Activated CD8-positive, alpha-beta memory T cell treated with anti-CD3 and anti-CD28 coated beads, Interleukin-2, amount 50 U/mL, for 24 hours (primary cell): ENCODE results near the gene TOP3A.
"Not testable (repeated sequence)": the region's sequence is repeated elsewhere in the genome, so short reads cannot be mapped to it uniquely, and the experiment has no call there.

ENCODE experiments used
- DNase-seq: peaks from one replicate; pipeline ENCODE4 v3.0.0-alpha.2; 2020; ENCODE audit errors: extremely low read depth

Gene TOP3A

DNA sequence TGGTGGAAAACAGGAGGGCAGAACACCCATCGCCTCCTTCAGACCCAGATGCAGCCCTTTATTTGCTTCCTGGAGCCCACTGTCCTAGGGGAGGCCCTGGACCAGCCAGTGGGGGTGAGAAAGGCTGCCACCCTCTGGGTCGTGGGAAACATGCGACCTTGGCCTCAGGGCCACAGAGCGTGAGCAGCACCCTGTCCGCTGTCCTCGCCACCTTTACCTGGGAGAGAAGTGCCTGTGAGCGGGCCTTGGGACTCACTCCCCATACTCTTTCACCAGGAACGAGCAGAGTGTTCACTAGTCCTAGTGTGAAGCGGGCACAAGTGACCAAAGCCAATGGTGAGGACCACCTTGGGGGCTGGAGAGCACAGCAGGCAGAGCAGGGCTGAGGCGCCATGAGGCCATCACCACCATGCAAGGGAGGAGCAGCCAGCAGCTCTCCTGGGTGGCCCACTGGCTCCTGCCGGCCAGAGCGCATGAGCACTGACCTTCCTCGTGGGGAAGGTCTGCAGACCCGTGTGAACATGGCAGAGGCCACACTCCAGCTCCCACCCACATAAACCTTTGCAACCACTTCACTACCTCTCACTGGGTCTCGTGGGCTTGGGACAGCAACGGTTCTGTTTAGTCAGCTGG is 8.8 kb upstream of the TOP3A start:
- DNase-seq = no peak

DNA sequence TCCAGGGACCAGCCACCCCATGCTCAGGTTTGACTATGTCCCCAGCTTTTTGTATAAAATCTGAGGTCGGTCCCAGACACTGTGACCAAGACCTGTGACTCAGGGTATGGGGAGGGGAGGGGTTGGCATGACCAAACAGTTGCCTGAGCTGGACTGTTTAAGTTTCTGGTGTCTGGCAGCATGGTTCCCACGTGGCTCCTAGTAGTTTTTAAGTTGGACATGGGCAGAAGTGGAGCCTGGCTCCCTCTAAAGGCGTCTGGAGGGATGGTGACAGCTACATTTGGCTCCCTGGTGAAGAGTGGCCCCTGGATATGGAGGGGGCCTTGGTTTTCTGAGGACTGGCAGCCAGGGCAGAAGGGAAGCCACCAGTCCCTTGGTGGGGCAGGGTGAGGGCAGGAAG is 8.2 kb upstream of the TOP3A start:
- no peak for DNase-seq

- no peak for DNase-seq
Measured at GRCh38 chr17:18322522-18322921, 7.7 kb upstream of the TOP3A start.

- DNase-seq = no peak
Measured at GRCh38 chr17:18321309-18321708, 6.5 kb upstream of the TOP3A start.

GRCh38 chr17:18320301-18320700 is 5.5 kb upstream of the TOP3A start:
- no peak for DNase-seq

DNA sequence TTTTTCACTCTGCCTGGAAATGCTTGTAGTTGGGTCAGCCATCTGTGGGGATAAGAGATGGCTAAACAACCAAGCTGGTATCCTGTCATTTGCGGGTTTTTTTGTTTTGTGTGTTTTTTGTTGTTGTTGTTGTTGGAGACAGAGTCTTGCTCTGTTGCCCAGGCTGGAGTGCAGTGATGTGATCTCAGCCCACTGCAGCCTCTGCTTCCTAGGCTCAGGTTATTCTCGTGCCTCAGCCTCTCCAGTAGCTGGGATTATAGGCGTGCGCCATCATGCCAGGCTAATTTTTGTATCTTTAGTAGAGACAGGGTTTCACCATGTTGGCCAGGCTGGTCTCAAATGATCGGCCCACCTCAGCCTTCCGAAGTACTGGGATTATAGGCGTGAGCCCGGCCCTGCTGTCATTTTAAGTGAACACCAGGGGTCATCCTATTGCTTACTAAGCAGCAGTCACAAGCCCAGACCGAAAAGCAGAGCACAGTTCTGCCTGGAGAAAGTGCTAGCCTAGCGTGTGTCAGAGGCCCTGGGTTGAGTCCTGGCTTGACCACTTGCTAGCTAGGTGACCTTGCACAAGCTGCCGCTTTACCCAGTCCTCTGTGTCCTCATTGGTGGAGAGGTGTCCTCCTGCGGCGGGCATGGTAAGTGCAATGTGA is 4.9 kb upstream of the TOP3A start:
- no peak for DNase-seq

GRCh38 chr17:18318771-18319450 is 4.1 kb upstream of the TOP3A start:
- DNase-seq = no peak

- no peak for DNase-seq
Measured at GRCh38 chr17:18318117-18318516, 3.3 kb upstream of the TOP3A start.

DNA sequence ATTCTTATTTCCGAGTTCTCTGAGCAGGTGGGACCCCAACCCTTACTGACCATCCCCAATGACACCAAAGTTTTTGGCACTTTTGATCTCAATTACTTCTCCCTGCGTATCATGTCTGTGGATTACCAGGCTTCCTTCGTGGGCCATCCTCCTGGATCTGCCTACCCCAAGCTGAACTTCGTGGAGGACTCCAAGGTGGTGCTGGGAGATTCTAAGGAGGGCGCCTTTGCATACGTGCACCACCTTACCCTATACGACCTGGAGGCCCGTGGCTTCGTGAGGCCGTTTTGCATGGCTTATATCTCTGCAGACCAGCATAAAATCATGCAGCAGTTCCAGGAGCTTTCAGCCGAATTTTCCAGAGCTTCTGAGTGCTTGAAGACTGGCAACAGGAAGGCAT is 1.2 kb upstream of the TOP3A start:
- no peak for DNase-seq

DNA sequence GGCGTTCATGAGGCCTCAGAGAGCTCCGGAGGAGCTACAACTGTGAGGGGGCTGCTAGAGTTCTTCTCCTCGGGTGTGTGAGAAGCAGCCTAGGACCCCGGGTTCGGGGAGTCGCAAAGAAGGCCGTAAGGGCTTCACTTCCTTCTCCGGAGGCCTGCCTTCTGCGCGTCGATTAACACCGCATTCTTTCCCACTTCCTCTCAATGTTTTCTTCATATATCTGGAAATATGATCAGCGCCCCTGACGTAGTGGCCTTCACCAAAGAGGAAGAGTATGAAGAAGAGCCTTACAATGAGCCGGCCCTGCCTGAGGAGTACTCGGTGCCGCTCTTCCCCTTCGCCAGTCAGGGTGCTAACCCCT is 748 bp upstream of the TOP3A start:
- DNase-seq = no peak

DNA sequence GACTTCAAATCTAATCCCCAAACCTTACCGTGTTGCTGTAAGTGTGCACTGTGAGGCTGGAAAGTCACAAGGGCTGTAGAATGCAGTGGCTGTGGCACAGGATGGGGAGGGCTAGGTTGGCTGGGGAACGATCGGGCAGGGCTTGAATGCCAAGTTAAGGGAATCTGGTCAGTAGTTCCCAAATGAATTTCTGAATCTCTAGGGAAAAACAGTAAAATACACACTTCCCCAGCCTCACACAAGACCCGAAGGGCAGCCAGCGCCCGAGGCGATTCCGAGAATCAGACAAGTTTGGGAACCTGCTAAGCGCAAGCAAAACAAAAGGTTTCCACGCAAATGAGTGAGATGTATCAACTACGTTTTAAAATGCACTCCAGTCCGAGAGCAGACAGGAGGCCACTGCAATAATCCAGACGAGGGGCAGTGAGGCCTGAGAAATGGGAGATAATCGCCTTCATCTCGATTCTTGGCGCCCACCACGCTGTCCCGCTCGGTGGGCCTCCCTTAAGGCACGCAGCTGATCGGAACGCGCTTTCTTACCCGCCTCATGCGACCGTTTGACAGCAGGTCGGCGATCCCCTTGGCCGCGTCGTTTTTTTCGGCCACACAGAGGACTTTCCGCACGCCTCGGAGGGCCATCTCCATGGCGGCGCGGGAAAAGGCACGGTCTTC is 599 bp downstream of the TOP3A start:
- DNase-seq = peak; percentile 7

- DNase-seq = no peak
Measured at GRCh38 chr17:18309202-18309601, 5.6 kb downstream of the TOP3A start.

DNA sequence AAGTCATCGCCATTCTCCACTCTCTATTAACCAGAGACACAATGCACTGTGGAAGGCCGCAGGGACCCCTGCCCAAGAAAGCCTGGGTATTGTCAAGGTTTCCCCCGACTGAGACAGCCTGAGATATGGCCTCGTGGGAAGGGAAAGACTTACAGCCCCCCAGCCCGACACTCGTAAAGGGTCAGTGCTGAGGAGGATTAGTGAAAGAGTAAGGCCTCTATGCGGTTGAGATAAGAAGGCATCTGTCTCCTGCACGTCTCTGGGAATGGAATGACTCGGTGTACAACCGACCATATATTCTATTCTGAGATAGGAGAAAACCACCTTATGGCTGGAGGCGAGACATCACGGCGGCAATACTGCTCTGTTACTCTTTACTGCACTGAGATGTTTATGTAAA is 11.6 kb downstream of the TOP3A start:
- not testable (repeated sequence) for DNase-seq

GRCh38 chr17:18300725-18301480 is 13.9 kb downstream of the TOP3A start:
- no peak for DNase-seq

DNA sequence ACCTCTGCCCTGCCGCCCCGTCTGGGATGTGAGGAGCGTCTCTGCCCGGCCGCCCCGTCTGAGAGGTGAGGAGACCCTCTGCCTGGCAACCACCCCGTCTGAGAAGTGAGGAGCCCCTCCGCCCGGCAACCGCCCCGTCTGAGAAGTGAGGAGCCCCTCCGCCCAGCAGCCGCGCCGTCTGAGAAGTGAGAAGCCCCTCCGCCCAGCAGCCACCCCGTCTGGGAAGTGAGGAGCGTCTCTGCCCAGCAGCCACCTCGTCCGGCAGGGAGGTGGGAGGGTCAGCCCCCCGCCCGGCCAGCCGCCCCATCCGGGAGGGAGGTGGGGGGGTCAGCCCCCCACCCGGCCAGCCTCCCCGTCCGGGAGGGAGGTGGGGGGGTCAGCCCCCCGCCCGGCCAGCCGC is 16.7 kb downstream of the TOP3A start:
- not testable (repeated sequence) for DNase-seq

GRCh38 chr17:18291718-18292540 is 22.9 kb downstream of the TOP3A start:
- no peak for DNase-seq

DNA sequence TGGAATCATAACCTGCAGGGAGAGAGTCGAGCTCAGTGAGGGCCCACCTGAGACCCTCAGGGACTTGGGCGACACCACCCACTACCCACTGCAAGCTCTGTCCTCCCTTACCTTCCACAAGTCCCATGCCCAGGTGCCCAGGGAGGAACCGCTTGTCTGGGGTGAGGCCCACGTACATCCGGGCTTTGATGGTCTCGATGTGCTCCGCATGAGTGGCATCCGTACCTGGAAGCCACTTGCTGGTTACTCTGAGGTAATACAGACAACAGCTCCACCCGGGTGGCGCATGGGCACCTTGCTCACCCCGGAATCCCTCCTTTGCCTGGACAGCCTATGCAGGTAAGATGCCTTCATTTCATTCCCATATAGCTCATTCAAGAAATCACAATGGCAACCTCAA is 29.5 kb downstream of the TOP3A start:
- DNase-seq = no peak

DNA sequence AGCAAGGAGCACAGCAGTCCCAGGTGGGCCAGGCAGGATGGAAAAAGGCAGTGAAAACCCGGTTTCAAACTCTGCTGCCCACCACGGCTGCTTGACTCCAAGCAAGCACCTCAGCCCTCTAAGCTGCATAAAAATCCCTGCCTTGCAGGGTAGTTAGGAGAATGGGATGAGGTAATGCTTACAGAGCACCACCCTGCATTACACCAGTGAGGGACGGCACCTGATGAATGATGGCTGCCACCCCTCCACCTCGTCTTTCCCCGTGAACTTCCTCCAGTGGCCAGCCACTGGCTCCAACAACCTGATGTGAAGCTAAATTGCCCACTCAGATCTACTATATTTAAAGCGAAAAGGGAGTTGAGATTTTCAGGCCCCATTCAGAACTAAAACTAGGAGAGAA is 33.0 kb downstream of the TOP3A start:
- no peak for DNase-seq

GRCh38 chr17:18280766-18281371 is 33.9 kb downstream of the TOP3A start:
- no peak for DNase-seq

DNA sequence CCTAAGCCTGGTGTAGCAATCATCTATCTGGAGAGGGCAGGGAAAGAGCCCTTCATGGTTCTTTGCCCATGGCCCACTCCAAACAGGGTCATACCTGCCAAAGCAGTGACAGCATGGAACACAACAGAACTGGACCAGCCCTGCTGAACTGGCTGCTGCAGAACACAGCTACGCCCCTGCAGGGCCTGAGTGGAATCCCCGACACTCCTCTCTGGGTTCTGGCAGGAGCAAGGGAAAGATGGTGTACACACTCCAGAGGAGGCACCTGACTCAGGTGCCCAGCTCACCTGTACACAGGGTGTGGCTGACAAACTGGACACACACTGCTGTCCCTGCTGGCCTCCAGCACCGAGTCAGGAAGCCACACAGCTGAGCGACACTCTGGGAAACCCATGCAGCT is 34.5 kb downstream of the TOP3A start:
- DNase-seq = no peak

GRCh38 chr17:18278867-18279266 is 35.9 kb downstream of the TOP3A start:
- no peak for DNase-seq
